ENCODE measurements around the gene ZNF354C. TPM values are rescaled to one million over a fixed set of nuclear protein-coding genes. Genes with fewer than 3 reads are reported as not detected.

Gene ZNF354C
- total RNA-seq, 1 donor from 2014 or later: 4.1 TPM

GRCh38 chr5:179113143-179113530 is 53.0 kb downstream of the ZNF354C start:
- no peaks in the 10 kb centered on the region for H3K4me1 ChIP-seq (ENCODE audit: insufficient read depth, low read length)
- no peak overlapping the region for H3K27ac ChIP-seq (ENCODE audit: low read depth, low read length)
- FAIRE-seq (no peak), DNase-seq (ENCODE audit: low read depth) (no peak)
- H3K36me3 ChIP-seq (ENCODE audit: insufficient read depth, low read length): no peaks in the 10 kb centered on the region
- Mint-ChIP-seq H3K36me3 (ENCODE audit: low read depth, unreplicated experiment) (peaks cover 6% of the 10 kb centered on the region), H3K9me3 (ENCODE audit: unreplicated experiment) (peaks cover 31% of the 10 kb centered on the region), H3K4me3 (ENCODE audit: unreplicated experiment) (no peak overlapping the region), H3K4me1 (ENCODE audit: low read depth, unreplicated experiment) (no peaks in the 10 kb centered on the region), H3K27me3 (ENCODE audit: low read depth, unreplicated experiment) (no peaks in the 10 kb centered on the region), H3K27ac (ENCODE audit: unreplicated experiment) (no peak overlapping the region)
- H3K4me2 ChIP-seq (ENCODE audit: low read length): no peak overlapping the region
- H2AFZ ChIP-seq (ENCODE audit: low read depth, low read length): no peak overlapping the region
- no peak overlapping the region for H3K9ac ChIP-seq (ENCODE audit: low read length)
- TF ChIP-seq CTCF (IDR thresholded peaks at IDR 0.05; ENCODE audit: insufficient read depth, low read depth, low read length) (no peak), EZH2 (IDR thresholded peaks at IDR 0.05; ENCODE audit: insufficient read depth, low read length) (no peak)
- H3K79me2 ChIP-seq (ENCODE audit: insufficient read depth, low read length): no peaks in the 10 kb centered on the region
- no peak overlapping the region for H3K4me3 ChIP-seq (ENCODE audit: insufficient read depth, low read depth, low read length)
- H4K20me1 ChIP-seq (ENCODE audit: insufficient read depth, low read length): no peaks in the 10 kb centered on the region
- no peaks in the 10 kb centered on the region for H3K27me3 ChIP-seq (ENCODE audit: insufficient read depth, low read length)
- H3K9me3 ChIP-seq (ENCODE audit: insufficient read depth, low read depth, low read length): peaks cover 9% of the 10 kb centered on the region

GRCh38 chr5:179113945-179114641 is 53.9 kb downstream of the ZNF354C start:
- Histone ChIP-seq H2AFZ (ENCODE audit: low read depth, low read length) (no peak overlapping the region), H3K9me3 (ENCODE audit: insufficient read depth, low read depth, low read length) (peaks cover 9% of the 10 kb centered on the region), H3K27me3 (ENCODE audit: insufficient read depth, low read length) (no peaks in the 10 kb centered on the region), H3K79me2 (ENCODE audit: insufficient read depth, low read length) (no peaks in the 10 kb centered on the region), H3K4me2 (ENCODE audit: low read length) (no peak overlapping the region), H4K20me1 (ENCODE audit: insufficient read depth, low read length) (no peaks in the 10 kb centered on the region), H3K36me3 (ENCODE audit: insufficient read depth, low read length) (no peaks in the 10 kb centered on the region), H3K4me1 (ENCODE audit: insufficient read depth, low read length) (no peaks in the 10 kb centered on the region), H3K27ac (ENCODE audit: low read depth, low read length) (no peak overlapping the region), H3K9ac (ENCODE audit: low read length) (no peak overlapping the region), H3K4me3 (ENCODE audit: insufficient read depth, low read depth, low read length) (no peak overlapping the region)
- H3K27ac Mint-ChIP-seq (ENCODE audit: unreplicated experiment): no peak overlapping the region
- no peak overlapping the region for H3K4me3 Mint-ChIP-seq (ENCODE audit: unreplicated experiment)
- no peaks in the 10 kb centered on the region for H3K4me1 Mint-ChIP-seq (ENCODE audit: low read depth, unreplicated experiment)
- DNase-seq (ENCODE audit: low read depth): no peak
- no peaks in the 10 kb centered on the region for H3K27me3 Mint-ChIP-seq (ENCODE audit: low read depth, unreplicated experiment)
- H3K36me3 Mint-ChIP-seq (ENCODE audit: low read depth, unreplicated experiment): peaks cover 6% of the 10 kb centered on the region
- no peak for TF ChIP-seq CTCF (IDR thresholded peaks at IDR 0.05; ENCODE audit: insufficient read depth, low read depth, low read length)
- TF ChIP-seq EZH2 (IDR thresholded peaks at IDR 0.05; ENCODE audit: insufficient read depth, low read length): no peak
- FAIRE-seq: no peak
- H3K9me3 Mint-ChIP-seq (ENCODE audit: unreplicated experiment): peaks cover 29% of the 10 kb centered on the region

GRCh38 chr5:179114756-179115155 is 54.6 kb downstream of the ZNF354C start:
- Mint-ChIP-seq H3K9me3 (ENCODE audit: unreplicated experiment) (peaks cover 30% of the 10 kb centered on the region), H3K4me1 (ENCODE audit: low read depth, unreplicated experiment) (no peaks in the 10 kb centered on the region), H3K36me3 (ENCODE audit: low read depth, unreplicated experiment) (peaks cover 6% of the 10 kb centered on the region), H3K4me3 (ENCODE audit: unreplicated experiment) (no peak overlapping the region), H3K27me3 (ENCODE audit: low read depth, unreplicated experiment) (no peaks in the 10 kb centered on the region), H3K27ac (ENCODE audit: unreplicated experiment) (no peak overlapping the region)
- Histone ChIP-seq H2AFZ (ENCODE audit: low read depth, low read length) (no peak overlapping the region), H3K27me3 (ENCODE audit: insufficient read depth, low read length) (no peaks in the 10 kb centered on the region), H3K9me3 (ENCODE audit: insufficient read depth, low read depth, low read length) (peaks cover 9% of the 10 kb centered on the region), H3K4me3 (ENCODE audit: insufficient read depth, low read depth, low read length) (no peak overlapping the region), H3K27ac (ENCODE audit: low read depth, low read length) (no peak overlapping the region), H3K4me2 (ENCODE audit: low read length) (no peak overlapping the region), H3K79me2 (ENCODE audit: insufficient read depth, low read length) (no peaks in the 10 kb centered on the region), H3K36me3 (ENCODE audit: insufficient read depth, low read length) (no peaks in the 10 kb centered on the region), H3K9ac (ENCODE audit: low read length) (no peak overlapping the region), H4K20me1 (ENCODE audit: insufficient read depth, low read length) (no peaks in the 10 kb centered on the region), H3K4me1 (ENCODE audit: insufficient read depth, low read length) (no peaks in the 10 kb centered on the region)
- FAIRE-seq (no peak), DNase-seq (ENCODE audit: low read depth) (no peak)
- no peak for TF ChIP-seq CTCF (IDR thresholded peaks at IDR 0.05; ENCODE audit: insufficient read depth, low read depth, low read length)
- TF ChIP-seq EZH2 (IDR thresholded peaks at IDR 0.05; ENCODE audit: insufficient read depth, low read length): no peak
